ENCODE data around the gene OSBPL9.

The OSBPL9 gene

DNA sequence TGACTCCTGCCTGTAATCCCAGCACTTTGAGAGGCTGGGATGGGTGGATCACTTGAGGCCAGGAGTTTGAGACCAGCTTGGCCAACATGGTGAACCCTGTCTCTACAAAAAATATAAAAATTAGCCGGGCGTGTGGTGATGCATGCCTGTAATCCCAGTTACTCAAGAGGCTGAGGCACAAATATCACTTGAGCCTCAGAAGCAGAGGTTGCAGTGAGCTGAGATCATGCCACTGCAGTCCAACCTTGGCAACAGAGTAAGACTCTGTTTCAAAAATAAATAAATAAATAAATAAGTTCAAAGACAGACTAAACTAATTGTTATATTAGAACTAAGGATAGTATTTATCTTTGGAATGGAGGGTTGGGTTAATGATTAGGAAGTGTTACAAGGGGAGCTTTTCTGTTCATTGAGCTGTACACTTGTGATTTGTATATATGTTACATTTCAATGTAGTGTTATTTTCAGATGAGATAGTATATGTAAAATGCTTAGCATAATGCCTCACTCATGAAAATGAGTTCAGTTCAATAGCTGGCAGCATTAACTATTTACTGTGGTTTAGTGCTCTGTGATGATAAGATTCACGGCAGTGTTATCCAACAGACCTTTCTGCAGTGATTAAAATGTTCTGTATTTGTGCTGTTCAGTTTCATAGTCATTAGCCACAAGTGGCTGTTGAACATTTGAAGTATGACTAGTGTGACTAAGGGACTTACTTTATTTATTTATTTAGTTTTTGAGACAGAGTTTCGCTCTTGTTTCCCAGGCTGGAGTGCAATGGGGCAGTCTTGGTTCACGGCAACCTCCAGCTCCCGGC, 47.7 kb downstream of the OSBPL9 start:
- TF ChIP-seq, protein P1, sequence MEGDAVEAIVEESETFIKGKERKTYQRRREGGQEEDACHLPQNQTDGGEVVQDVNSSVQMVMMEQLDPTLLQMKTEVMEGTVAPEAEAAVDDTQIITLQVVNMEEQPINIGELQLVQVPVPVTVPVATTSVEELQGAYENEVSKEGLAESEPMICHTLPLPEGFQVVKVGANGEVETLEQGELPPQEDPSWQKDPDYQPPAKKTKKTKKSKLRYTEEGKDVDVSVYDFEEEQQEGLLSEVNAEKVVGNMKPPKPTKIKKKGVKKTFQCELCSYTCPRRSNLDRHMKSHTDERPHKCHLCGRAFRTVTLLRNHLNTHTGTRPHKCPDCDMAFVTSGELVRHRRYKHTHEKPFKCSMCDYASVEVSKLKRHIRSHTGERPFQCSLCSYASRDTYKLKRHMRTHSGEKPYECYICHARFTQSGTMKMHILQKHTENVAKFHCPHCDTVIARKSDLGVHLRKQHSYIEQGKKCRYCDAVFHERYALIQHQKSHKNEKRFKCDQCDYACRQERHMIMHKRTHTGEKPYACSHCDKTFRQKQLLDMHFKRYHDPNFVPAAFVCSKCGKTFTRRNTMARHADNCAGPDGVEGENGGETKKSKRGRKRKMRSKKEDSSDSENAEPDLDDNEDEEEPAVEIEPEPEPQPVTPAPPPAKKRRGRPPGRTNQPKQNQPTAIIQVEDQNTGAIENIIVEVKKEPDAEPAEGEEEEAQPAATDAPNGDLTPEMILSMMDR (conservative IDR thresholded peaks at IDR 0.05), result no peak
- no peak overlapping the region for H3K27ac ChIP-seq

DNA sequence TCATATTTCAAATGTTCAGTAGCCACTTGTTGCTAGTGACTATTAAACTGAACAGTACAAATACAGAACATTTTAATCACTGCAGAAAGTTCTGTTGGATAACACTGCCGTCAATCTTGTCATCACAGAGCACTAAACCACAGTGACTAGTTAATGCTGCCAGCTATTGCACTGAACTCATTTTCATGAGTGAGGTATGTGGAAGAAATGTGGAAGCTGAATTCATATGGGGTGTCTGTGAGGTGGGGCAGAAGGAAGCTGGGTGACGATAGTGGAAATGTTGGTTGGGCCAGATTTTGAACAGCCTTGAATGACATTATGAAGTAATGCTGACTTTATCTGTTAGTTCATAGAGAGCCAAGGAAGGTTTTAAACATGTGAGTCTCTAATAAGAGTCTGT, 49.6 kb downstream of the OSBPL9 start:
- H3K27ac ChIP-seq, result no peak overlapping the region
- TF ChIP-seq, protein P1 (conservative IDR thresholded peaks at IDR 0.05), result no peak

DNA sequence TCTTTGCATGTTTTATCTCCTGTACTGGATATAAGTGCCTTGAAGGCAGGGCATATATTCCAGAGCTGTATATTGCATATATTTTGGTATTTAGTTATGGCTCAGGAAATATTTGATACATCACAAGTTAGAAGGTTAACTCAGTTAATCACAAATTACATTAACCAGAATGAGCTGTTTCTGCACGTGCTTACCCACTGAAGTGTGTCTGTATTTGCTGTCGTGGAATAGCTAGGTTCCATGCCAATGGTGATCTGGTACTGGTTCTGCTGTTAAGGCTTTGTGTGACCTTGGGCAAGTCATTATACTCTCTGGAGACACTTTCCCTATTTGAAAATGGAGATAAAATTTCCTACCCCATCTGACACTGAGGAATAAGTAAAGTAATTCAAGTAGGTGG, 50.7 kb downstream of the OSBPL9 start:
- TF ChIP-seq, protein P1 (conservative IDR thresholded peaks at IDR 0.05), result no peak
- H3K27ac ChIP-seq, result no peak overlapping the region

DNA sequence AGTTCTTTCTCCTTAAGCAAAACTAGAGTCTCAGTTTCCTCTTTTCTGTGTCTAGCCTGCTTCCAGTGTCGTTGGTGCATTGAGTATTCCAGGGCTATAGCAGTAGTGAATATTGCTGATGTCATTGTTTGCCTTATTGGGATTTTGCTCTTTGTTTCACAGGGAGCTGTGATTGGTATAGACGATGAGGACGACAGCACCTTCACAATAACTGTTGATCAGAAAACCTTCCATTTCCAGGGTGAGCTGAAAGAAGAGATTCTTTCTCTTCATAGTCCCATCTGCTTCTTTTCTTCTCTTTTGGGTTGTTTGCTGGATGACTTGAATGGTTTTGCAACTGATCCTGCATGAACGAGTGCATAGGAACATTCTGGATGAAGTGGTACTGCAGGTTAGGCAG, 52.4 kb downstream of the OSBPL9 start:
- TF ChIP-seq, protein P1 (conservative IDR thresholded peaks at IDR 0.05), result no peak
- H3K27ac ChIP-seq, result peak overlapping the region; percentile 70

DNA sequence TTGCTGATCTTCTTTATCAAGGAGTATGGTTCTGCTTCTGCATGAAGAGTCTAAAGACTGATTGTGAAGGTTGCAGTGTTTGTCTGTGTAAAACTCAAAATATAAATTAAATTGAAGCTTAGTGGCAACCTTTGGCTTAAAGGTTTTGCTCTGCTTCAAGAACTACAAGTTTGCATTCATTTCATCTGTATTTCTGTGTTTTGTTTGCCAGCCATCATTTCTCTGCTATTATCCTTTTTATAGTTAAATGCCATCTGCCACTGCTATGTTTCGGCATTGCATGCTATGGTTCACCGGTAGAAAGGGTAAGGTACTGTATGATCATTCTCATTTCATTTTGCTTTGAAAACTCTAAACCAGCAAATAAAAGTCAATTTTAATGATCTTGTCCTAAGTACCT, 52.9 kb downstream of the OSBPL9 start:
- H3K27ac ChIP-seq, result peak overlapping the region; percentile 70
- TF ChIP-seq, protein P1 (conservative IDR thresholded peaks at IDR 0.05), result no peak

DNA sequence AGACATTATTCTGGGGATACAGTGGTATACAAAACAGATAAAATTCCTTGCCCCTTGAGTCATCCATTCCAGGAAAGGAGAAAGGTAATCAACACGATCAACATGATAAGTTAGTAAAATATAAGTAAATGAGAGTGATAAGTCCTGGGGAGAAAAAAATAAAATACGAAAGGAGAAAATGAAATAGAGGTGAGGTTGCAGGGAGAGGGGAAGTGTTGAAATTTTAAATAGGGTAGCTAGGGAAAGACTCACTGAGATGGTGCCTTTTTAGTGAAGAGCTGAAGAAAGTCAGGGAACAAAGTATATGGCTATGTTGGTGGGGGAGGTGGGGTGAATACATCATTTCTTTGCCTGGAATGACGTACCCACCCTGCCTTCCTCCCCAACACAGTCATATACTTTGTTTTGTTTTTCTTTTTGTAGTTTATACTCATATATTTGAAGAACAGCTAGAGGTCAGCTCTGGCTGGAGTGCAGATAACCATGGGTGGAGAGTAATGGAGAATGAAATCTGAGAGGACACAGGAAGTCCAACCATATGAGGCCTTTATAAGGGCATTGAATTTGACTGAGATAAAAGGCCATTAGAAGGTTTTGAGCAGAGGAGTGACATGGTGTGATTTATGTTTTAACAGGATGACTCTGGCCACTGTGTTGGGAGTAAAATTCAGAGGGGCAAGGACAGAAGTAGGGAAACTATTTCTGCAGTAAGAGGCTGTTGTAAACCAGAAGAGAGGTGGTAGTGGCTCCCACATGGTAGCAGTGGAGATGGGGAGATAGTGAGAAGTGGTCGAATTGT, 54.8 kb downstream of the OSBPL9 start:
- no peak overlapping the region for H3K27ac ChIP-seq

DNA sequence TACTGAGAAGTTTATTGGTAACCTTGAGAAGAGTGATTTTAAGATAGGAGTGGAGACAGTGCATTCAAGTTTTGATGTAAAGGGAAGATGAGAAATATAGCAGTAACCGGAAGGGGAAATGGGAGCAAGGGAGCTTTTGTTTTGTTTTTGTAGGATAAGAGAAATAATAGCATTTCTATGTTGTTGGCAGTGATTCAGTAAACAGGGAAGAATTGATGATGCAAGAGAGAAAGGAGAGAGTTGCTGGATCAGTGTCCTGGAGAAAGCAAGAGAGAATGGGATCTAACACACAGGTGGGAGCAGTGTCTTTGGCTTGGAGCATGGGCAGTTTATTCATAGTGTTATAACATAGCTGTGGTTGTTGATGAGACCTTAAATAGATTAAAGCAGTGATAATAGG, 56.4 kb downstream of the OSBPL9 start:
- TF ChIP-seq, protein P1 (conservative IDR thresholded peaks at IDR 0.05), result no peak
- H3K27ac ChIP-seq, result no peak overlapping the region

More for the DNA sequence above, 54.8 kb downstream of the OSBPL9 start:
- TF ChIP-seq, protein P1 (conservative IDR thresholded peaks at IDR 0.05), result no peak
